ENCODE data around the gene PIGQ. TPM values are rescaled to one million over a fixed set of nuclear protein-coding genes. Genes with fewer than 3 reads are reported as not detected.

The PIGQ gene
- total and polyA plus RNA-seq, 2 experiments from 2014 or later, result 30.2 to 62.3 TPM

- H3K9me3 Mint-ChIP-seq, result no peaks in the 10 kb centered on the region; the same call in 2 of the 3 replicates
- no peaks in the 10 kb centered on the region for H3K36me3 ChIP-seq (ENCODE audit: insufficient read depth)
- no peak overlapping the region for H2AFZ ChIP-seq
- H3K4me2 ChIP-seq, result peak overlapping the region; percentile 74
- H3K79me2 ChIP-seq (replicated peaks; ENCODE audit: insufficient read depth), result peaks cover 8% of the 10 kb centered on the region
- H4K20me1 ChIP-seq (replicated peaks; ENCODE audit: insufficient read depth), result peaks cover 12% of the 10 kb centered on the region
- peak overlapping the region; percentile 24; the same call in 1 of the 3 replicates for H3K4me3 Mint-ChIP-seq
- no peak overlapping the region for H3K27ac ChIP-seq (ENCODE audit: low read depth)
- peak overlapping the region; percentile 44; the same call in 1 of the 2 replicates for H3K4me3 ChIP-seq
- DNase-seq (ENCODE audit: low spot score) (peak; percentile 42), ATAC-seq (peak; percentile 15)
- no peaks in the 10 kb centered on the region for H3K9me2 ChIP-seq (ENCODE audit: insufficient read depth)
- TF ChIP-seq STAT1 (IDR thresholded peaks at IDR 0.05; ENCODE audit: unreplicated experiment) (no peak), CREB1 (CRISPR knock-in tag; IDR thresholded peaks at IDR 0.05; ENCODE audit: low read depth) (no peak), POLR2AphosphoS5 (IDR thresholded peaks at IDR 0.05; ENCODE audit: low read depth) (no peak; the same call in 1 of the 2 replicates), ETS1 (IDR thresholded peaks at IDR 0.05) (no peak), ZNF331 (CRISPR knock-in tag; IDR thresholded peaks at IDR 0.05; ENCODE audit: low read depth) (no peak), EZH2 (IDR thresholded peaks at IDR 0.05; ENCODE audit: low read depth, unreplicated experiment) (no peak), JUNB (IDR thresholded peaks at IDR 0.05; ENCODE audit: unreplicated experiment) (no peak), ZNF114 (CRISPR knock-in tag; IDR thresholded peaks at IDR 0.05) (no peak), ZNF462 (CRISPR knock-in tag; IDR thresholded peaks at IDR 0.05) (no peak), REST (IDR thresholded peaks at IDR 0.05; ENCODE audit: unreplicated experiment) (no peak), EZH2phosphoT487 (IDR thresholded peaks at IDR 0.05; ENCODE audit: unreplicated experiment) (no peak), CTCF (conservative IDR thresholded peaks at IDR 0.05; ENCODE audit: low read depth in 2 of 2) (no peak), NANOG (IDR thresholded peaks at IDR 0.05; ENCODE audit: borderline replicate concordance) (no peak)
- peaks cover 30% of the 10 kb centered on the region for H3K27me3 ChIP-seq (ENCODE audit: insufficient read depth)
- peaks cover 7% of the 10 kb centered on the region for H3K4me1 Mint-ChIP-seq
- H3K27me3 Mint-ChIP-seq (ENCODE audit: insufficient read depth, low read depth, poor library complexity), result peaks cover 23% of the 10 kb centered on the region
- peaks cover 13% of the 10 kb centered on the region; the same call in 1 of the 2 replicates for H3F3A ChIP-seq (replicated peaks; ENCODE audit: low read depth)
- H3K27ac Mint-ChIP-seq, result no peak overlapping the region
- no peaks in the 10 kb centered on the region for H3K36me3 Mint-ChIP-seq (ENCODE audit: low read depth)
- H3K4me1 ChIP-seq (ENCODE audit: insufficient read depth), result peaks cover 5% of the 10 kb centered on the region; the same call in 1 of the 2 replicates
These were observed 14.2 kb downstream of the PIGQ start for GRCh38 chr16:583815-584591.

Measured in GM23338 (cell line).